A673 (cell line): ENCODE measurements around the gene THOP1.

Source experiments
- CTCF ChIP-seq: fragments of 300-800, 200-600 bp; sonication (generic); conservative IDR thresholded peaks from 2 replicates; pipeline ENCODE4 v1.5.1; 2017; ENCODE audit warnings: low read depth, mild to moderate bottlenecking, antibody characterized with exemption, low read length, moderate library complexity, mixed read lengths
- EZH2 ChIP-seq: fragments of 200-600 bp; sonication (generic); IDR thresholded peaks from 2 replicates; pipeline ENCODE4 v1.6.1; 2017; ENCODE audit warnings: borderline replicate concordance, low read depth, mild to moderate bottlenecking, mixed read lengths, antibody characterized with exemption, low read length; ENCODE audit not compliant: poor library complexity, severe bottlenecking

DNA sequence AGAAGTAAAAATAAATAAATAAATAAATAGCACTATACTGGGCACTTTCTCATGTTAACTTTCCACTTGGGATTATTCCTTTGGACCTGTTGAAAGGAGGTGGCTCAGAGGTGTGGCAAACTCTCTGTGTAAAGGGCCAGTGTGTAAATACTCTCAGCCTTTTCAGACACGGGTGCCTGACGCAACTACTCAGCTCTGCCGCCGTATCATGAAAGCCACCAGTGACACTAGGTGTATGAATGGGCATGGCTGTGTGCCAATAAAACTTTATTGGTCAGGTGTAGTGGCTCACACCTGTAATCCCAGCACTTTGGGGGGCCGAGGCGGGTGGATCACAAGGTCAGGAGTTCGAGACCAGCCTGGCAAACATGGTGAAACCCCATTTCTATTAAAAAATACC, 25.3 kb upstream of the THOP1 start:
- no peak for TF ChIP-seq CTCF
- no peak for TF ChIP-seq EZH2
